ENCODE results near the gene OTX2. TPM values are rescaled to one million over a fixed set of nuclear protein-coding genes. Genes with fewer than 3 reads are reported as not detected.

OTX2 gene
- total RNA-seq, 4 donors from 2014 or later, result not detected

DNA sequence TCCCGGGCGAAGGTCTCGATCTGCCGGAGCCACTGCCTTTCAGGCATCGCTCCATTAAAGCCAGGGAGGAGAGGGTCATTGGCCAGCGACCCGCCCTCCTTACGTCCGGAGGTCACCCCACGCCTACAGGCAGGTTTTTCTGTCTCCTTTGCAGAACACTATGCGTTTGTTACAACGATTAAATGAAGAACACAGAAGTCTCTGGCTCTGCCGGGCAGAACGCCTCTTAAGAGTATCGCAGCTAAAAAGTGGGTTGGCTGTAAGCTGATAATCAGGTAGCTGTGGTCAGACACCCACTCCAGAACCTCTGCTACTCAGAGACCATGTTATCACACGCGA lies 15.0 kb downstream of the OTX2 start:
- no peak overlapping the region for H3K4me3 ChIP-seq (replicated peaks in 1 of 3)
- DNase-seq, result no peak
- intact Hi-C loops (cut with DNase I), result no loop called here
- peaks cover 56% of the 10 kb centered on the region for H3K27me3 ChIP-seq
- H3K27ac ChIP-seq, result no peak overlapping the region
- H3K36me3 ChIP-seq, result no peaks in the 10 kb centered on the region
- WGBS, 2 donors, result 9 to 15% methylated on average over 7 to 13 of the region's 17 CpGs
- H3K4me1 ChIP-seq, result peaks cover 5 to 25% of the 10 kb centered on the region in 2 donors
- TF ChIP-seq POLR2A (IDR thresholded peaks at IDR 0.05), result no peak
- TF ChIP-seq, protein P1, sequence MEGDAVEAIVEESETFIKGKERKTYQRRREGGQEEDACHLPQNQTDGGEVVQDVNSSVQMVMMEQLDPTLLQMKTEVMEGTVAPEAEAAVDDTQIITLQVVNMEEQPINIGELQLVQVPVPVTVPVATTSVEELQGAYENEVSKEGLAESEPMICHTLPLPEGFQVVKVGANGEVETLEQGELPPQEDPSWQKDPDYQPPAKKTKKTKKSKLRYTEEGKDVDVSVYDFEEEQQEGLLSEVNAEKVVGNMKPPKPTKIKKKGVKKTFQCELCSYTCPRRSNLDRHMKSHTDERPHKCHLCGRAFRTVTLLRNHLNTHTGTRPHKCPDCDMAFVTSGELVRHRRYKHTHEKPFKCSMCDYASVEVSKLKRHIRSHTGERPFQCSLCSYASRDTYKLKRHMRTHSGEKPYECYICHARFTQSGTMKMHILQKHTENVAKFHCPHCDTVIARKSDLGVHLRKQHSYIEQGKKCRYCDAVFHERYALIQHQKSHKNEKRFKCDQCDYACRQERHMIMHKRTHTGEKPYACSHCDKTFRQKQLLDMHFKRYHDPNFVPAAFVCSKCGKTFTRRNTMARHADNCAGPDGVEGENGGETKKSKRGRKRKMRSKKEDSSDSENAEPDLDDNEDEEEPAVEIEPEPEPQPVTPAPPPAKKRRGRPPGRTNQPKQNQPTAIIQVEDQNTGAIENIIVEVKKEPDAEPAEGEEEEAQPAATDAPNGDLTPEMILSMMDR (IDR thresholded peaks at IDR 0.05), result no peak
- H3K9me3 ChIP-seq, result no peaks in the 10 kb centered on the region

DNA sequence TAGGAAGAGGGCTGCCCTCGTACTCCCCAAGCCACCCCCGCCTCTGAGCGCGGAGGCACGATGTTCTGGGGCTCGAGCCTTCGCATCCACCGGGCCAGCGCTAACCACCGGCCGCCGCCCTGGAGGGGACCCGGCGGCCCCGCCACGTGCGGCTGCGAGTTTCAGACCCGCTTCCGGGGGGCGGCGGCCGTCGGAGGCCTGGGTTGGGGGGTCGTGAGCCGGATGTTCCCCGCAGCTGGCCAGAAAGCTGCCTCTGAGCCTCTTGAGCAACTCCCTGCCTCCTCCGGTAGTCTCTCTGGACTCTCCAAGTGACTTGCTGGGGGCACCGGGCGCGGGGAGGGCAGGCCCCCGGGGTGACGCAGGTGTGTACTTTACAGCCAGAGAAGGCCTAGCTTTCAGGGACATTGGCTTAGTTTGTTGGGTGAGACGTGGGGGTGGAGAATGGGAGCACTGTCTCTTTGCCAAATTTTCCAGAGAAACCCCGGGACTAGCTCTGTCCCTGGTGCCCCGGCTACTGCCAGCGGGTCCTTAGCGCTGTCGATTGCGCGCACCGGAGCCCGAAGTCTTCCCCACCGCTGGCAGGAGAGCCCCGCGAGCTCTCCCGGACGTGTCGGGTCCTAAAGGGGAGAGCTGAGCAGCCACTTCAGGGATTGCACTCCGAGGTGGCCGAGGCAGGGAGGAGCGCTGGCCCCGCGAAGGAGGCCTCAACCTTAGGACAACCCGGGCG lies 15.6 kb downstream of the OTX2 start:
- no peaks in the 10 kb centered on the region for H3K9me3 ChIP-seq
- intact Hi-C loops (cut with DNase I), result no loop called here
- peak in 1 of 2 donors; percentile 9 for DNase-seq
- no peaks in the 10 kb centered on the region for H3K36me3 ChIP-seq
- H3K27me3 ChIP-seq, result peaks cover 53% of the 10 kb centered on the region
- peaks cover 5 to 25% of the 10 kb centered on the region in 2 donors for H3K4me1 ChIP-seq
- TF ChIP-seq, protein P1 (IDR thresholded peaks at IDR 0.05), result no peak
- no peak overlapping the region for H3K27ac ChIP-seq
- 6% methylated on average over 6 to 24 of the region's 56 CpGs for WGBS, 2 donors
- H3K4me3 ChIP-seq (replicated peaks in 1 of 3), result no peak overlapping the region

- H3K27me3 ChIP-seq, result peaks cover 48% of the 10 kb centered on the region
These were observed 16.2 kb downstream of the OTX2 start for GRCh38 chr14:56794088-56794556.

DNA sequence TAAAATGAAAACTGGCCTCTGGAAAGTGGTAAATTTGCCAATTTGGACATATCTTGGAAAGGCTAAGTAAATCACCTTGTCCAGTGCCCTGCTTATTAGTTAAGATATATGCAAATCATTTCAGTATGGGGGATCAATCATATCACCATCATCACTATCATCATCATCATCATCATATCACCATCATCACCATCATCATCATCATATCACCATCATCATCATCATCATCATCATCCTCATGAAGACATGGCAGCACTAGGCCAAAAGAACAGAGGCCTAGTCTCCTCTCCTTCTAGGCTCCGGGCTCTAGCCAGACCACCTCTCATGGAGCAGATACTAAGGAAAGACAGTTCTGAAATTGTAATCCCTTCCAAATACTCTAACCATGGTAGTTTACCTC lies 20.3 kb downstream of the OTX2 start:
- Histone ChIP-seq H3K36me3 (no peaks in the 10 kb centered on the region), H3K9me3 (no peaks in the 10 kb centered on the region), H3K27ac (no peak overlapping the region), H3K27me3 (peaks cover 15% of the 10 kb centered on the region), H3K4me3 (replicated peaks in 1 of 3) (no peak overlapping the region), H3K4me1 (peaks cover 5 to 8% of the 10 kb centered on the region in 2 donors)
- no peak for DNase-seq
- WGBS, 2 donors, result 81 to 94% methylated on average over 1 of the region's 1 CpG
- TF ChIP-seq, protein P1 (IDR thresholded peaks at IDR 0.05), result no peak
- TF ChIP-seq POLR2A (IDR thresholded peaks at IDR 0.05), result no peak
- intact Hi-C loops (cut with DNase I), result no loop called here

More at GRCh38 chr14:56794088-56794556, 16.2 kb downstream of the OTX2 start:
- no peak for DNase-seq
- peaks cover 5 to 25% of the 10 kb centered on the region in 2 donors for H3K4me1 ChIP-seq
- H3K27ac ChIP-seq, result no peak overlapping the region
- no peaks in the 10 kb centered on the region for H3K9me3 ChIP-seq
- TF ChIP-seq, protein P1 (IDR thresholded peaks at IDR 0.05), result no peak
- no peak for TF ChIP-seq POLR2A (IDR thresholded peaks at IDR 0.05)
- 12 to 22% methylated on average over 13 to 26 of the region's 33 CpGs for WGBS, 2 donors
- intact Hi-C loops (cut with DNase I), result no loop called here
- H3K36me3 ChIP-seq, result no peaks in the 10 kb centered on the region
- no peak overlapping the region for H3K4me3 ChIP-seq (replicated peaks in 1 of 3)

GRCh38 chr14:56787530-56787929 lies 22.7 kb downstream of the OTX2 start:
- TF ChIP-seq, protein P1 (IDR thresholded peaks at IDR 0.05), result no peak
- no peak for TF ChIP-seq POLR2A (IDR thresholded peaks at IDR 0.05)
- Histone ChIP-seq H3K36me3 (no peaks in the 10 kb centered on the region), H3K9me3 (no peaks in the 10 kb centered on the region), H3K27me3 (no peaks in the 10 kb centered on the region), H3K4me3 (replicated peaks in 1 of 3) (no peak overlapping the region), H3K27ac (no peak overlapping the region), H3K4me1 (no peaks in the 10 kb centered on the region)
- intact Hi-C loops (cut with DNase I), result no loop called here
- no peak for DNase-seq

Data from thyroid gland (tissue), 4 donors.